IPS DF 6.9 (cell line): Measurements from ENCODE around the gene MAP10.

ENCODE experiments used
- DNase-seq: peaks from one replicate; pipeline ENCODE4 v3.0.0-alpha.2; 2013; ENCODE audit warnings: low read depth, low spot score
- H3K27ac ChIP-seq: one replicate; pipeline ENCODE4 v1.5.1; 2013; ENCODE audit warnings: low read length, control low read depth
- H3K27me3 ChIP-seq: 2 replicates; pipeline ENCODE4 v1.6.1; 2013; ENCODE audit warnings: mild to moderate bottlenecking, low read length; ENCODE audit not compliant: control insufficient read depth, insufficient read depth
- H3K36me3 ChIP-seq: 2 replicates; pipeline ENCODE4 v1.6.1; 2013; ENCODE audit warnings: low read length; ENCODE audit not compliant: control insufficient read depth, insufficient read depth
- H3K4me1 ChIP-seq: 2 replicates; pipeline ENCODE4 v1.6.1; 2013; ENCODE audit warnings: low read length; ENCODE audit not compliant: control insufficient read depth, insufficient read depth
- H3K4me3 ChIP-seq: 2 replicates; pipeline ENCODE4 v1.5.1; 2013; ENCODE audit warnings: mild to moderate bottlenecking, low read length
- H3K9me3 ChIP-seq: 2 replicates; pipeline ENCODE4 v1.6.1; 2013; ENCODE audit warnings: low read length, inconsistent platforms; ENCODE audit not compliant: control insufficient read depth, insufficient read depth
- WGBS: extraction: QIAGEN DNeasy Blood & Tissue Kit; methylation state at CpG from one replicate; pipeline ENCODE4 v1.1.7; 2013; ENCODE audit warnings: mixed read lengths, missing lambda C conversion rate; ENCODE audit not compliant: insufficient read length, insufficient coverage; 5-methylcytosine and 5-hydroxymethylcytosine counted together

The MAP10 gene

GRCh38 chr1:232805269-232806185 lies at the start of gene MAP10:
Gene MAP10 (plus strand): TSS chr1:232805416. CDS start chr1:232805450, 34 bp downstream.
- DNase-seq: peak; percentile 72
- Histone ChIP-seq H3K36me3 (no peaks in the 10 kb centered on the region), H3K4me1 (no peaks in the 10 kb centered on the region), H3K27ac (no peak within 1 kb of the TSS), H3K27me3 (no peaks in the 10 kb centered on the region), H3K4me3 (peak within 1 kb of the TSS; percentile 87), H3K9me3 (no peaks in the 10 kb centered on the region)
- no CpG with 5 or more reads among the region's 75 CpGs for WGBS

GRCh38 chr1:232764458-232765251 lies 40.6 kb upstream of the MAP10 start:
- H3K4me1 ChIP-seq: peaks cover 1% of the 10 kb centered on the region
- no peaks in the 10 kb centered on the region for H3K27me3 ChIP-seq
- H3K9me3 ChIP-seq: no peaks in the 10 kb centered on the region
- H3K36me3 ChIP-seq: no peaks in the 10 kb centered on the region
- H3K4me3 ChIP-seq: no peak overlapping the region
- DNase-seq: no peak
- H3K27ac ChIP-seq: no peak overlapping the region
- no CpG with 5 or more reads among the region's 4 CpGs for whole genome bisulfite sequencing

- H3K27me3 ChIP-seq: no peaks in the 10 kb centered on the region
- H3K36me3 ChIP-seq: no peaks in the 10 kb centered on the region
- no peak overlapping the region for H3K27ac ChIP-seq
- no peak overlapping the region for H3K4me3 ChIP-seq
- H3K4me1 ChIP-seq: peaks cover 2% of the 10 kb centered on the region
- no CpG with 5 or more reads among the region's 6 CpGs for WGBS
- no peaks in the 10 kb centered on the region for H3K9me3 ChIP-seq
- no peak for DNase-seq
Measured at GRCh38 chr1:232765542-232765941, 39.7 kb upstream of the MAP10 start.

GRCh38 chr1:232766241-232766890 lies 38.9 kb upstream of the MAP10 start:
- H3K4me1 ChIP-seq: peaks cover 4% of the 10 kb centered on the region
- H3K27ac ChIP-seq: no peak overlapping the region
- no peaks in the 10 kb centered on the region for H3K9me3 ChIP-seq
- DNase-seq: no peak
- no peaks in the 10 kb centered on the region for H3K27me3 ChIP-seq
- WGBS: no CpG with 5 or more reads among the region's 8 CpGs
- H3K4me3 ChIP-seq: no peak overlapping the region
- H3K36me3 ChIP-seq: no peaks in the 10 kb centered on the region

GRCh38 chr1:232766904-232767303 lies 38.3 kb upstream of the MAP10 start:
- Histone ChIP-seq H3K4me1 (peaks cover 4% of the 10 kb centered on the region), H3K36me3 (no peaks in the 10 kb centered on the region), H3K9me3 (no peaks in the 10 kb centered on the region), H3K27ac (no peak overlapping the region), H3K27me3 (no peaks in the 10 kb centered on the region), H3K4me3 (no peak overlapping the region)
- no CpG with 5 or more reads among the region's 1 CpG for WGBS
- no peak for DNase-seq

GRCh38 chr1:232767305-232768074 lies 37.7 kb upstream of the MAP10 start:
- no peak overlapping the region for H3K4me3 ChIP-seq
- H3K27ac ChIP-seq: no peak overlapping the region
- peaks cover 4% of the 10 kb centered on the region for H3K4me1 ChIP-seq
- no peaks in the 10 kb centered on the region for H3K27me3 ChIP-seq
- H3K36me3 ChIP-seq: no peaks in the 10 kb centered on the region
- no CpG with 5 or more reads among the region's 14 CpGs for WGBS
- DNase-seq: no peak
- no peaks in the 10 kb centered on the region for H3K9me3 ChIP-seq

- no peaks in the 10 kb centered on the region for H3K9me3 ChIP-seq
- H3K36me3 ChIP-seq: no peaks in the 10 kb centered on the region
- peaks cover 4% of the 10 kb centered on the region for H3K4me1 ChIP-seq
- WGBS: no CpG with 5 or more reads among the region's 2 CpGs
- H3K4me3 ChIP-seq: no peak overlapping the region
- H3K27me3 ChIP-seq: no peaks in the 10 kb centered on the region
- no peak for DNase-seq
- H3K27ac ChIP-seq: no peak overlapping the region
Measured at GRCh38 chr1:232768793-232769192, 36.4 kb upstream of the MAP10 start.

- WGBS: no CpG with 5 or more reads among the region's 2 CpGs
- H3K27me3 ChIP-seq: no peaks in the 10 kb centered on the region
- no peaks in the 10 kb centered on the region for H3K36me3 ChIP-seq
- no peaks in the 10 kb centered on the region for H3K9me3 ChIP-seq
- DNase-seq: no peak
- H3K27ac ChIP-seq: no peak overlapping the region
- H3K4me3 ChIP-seq: no peak overlapping the region
- peaks cover 4% of the 10 kb centered on the region for H3K4me1 ChIP-seq
Measured at GRCh38 chr1:232769733-232770132, 35.5 kb upstream of the MAP10 start.

- Histone ChIP-seq H3K4me1 (0 out of 2 replicates have a peak, but pooled peaks cover 3% of the 10 kb centered on the region), H3K9me3 (no peaks in the 10 kb centered on the region), H3K27ac (no peak overlapping the region), H3K27me3 (no peaks in the 10 kb centered on the region), H3K36me3 (no peaks in the 10 kb centered on the region), H3K4me3 (no peak overlapping the region)
- no peak for DNase-seq
- no CpG with 5 or more reads among the region's 9 CpGs for WGBS
Measured at GRCh38 chr1:232773752-232774151, 31.5 kb upstream of the MAP10 start.
